OCI-LY1 (cell line): Measurements from ENCODE around the gene ARID5B.

ENCODE experiments used
- CTCF ChIP-seq: fragments of 200-600 bp; sonication (generic), shearing (Covaris generic); IDR thresholded peaks from 2 replicates; pipeline ENCODE4 v1.5.1; 2017; ENCODE audit warnings: mild to moderate bottlenecking, antibody characterized with exemption, low read length, moderate library complexity, mixed read lengths
- EZH2 ChIP-seq: fragments of 200-600 bp; sonication (generic), shearing (Covaris generic); IDR thresholded peaks from 2 replicates; pipeline ENCODE4 v1.8.0; 2017; ENCODE audit warnings: borderline replicate concordance, mixed run types, mild to moderate bottlenecking, antibody characterized with exemption, low read length, moderate library complexity, mixed read lengths

GRCh38 chr10:61857746-61858145 is 43.8 kb upstream of the ARID5B start:
- TF ChIP-seq CTCF (no peak), EZH2 (no peak)
